A549 (cell line): ENCODE data around the gene C1orf21. TPM values are rescaled to one million over a fixed set of nuclear protein-coding genes. Genes with fewer than 3 reads are reported as not detected.

ENCODE experiments used
- ATAC-seq, 2 experiments: fragments of 200-7000 bp in 1 of 2; fragments of >200 bp in 1 of 2; cut with Nextera tagmentation in 1 of 2; cut with Tn5 transposase in 1 of 2; 3 replicates each; pipeline versions ENCODE4 v1.8.0 to v1.9.1; 2018 to 2020; ENCODE audit warnings: mild to moderate bottlenecking in 1 of 2, moderate library complexity in 1 of 2
- CTCF ChIA-PET: fragments of 300-600 bp; sonication (Branson Sonifier 250); formaldehyde crosslinking; extraction: SDS; loops from one replicate; lab custom pipeline; 2021; ENCODE audit warnings: antibody characterized with exemption, inconsistent platforms; lab: Yijun Ruan, JAX
- POLR2A ChIA-PET: fragments of 350-600 bp; formaldehyde crosslinking; extraction: SDS; loops from one replicate; lab custom pipeline; 2021; ENCODE audit warnings: antibody characterized with exemption, inconsistent platforms; lab: Yijun Ruan, JAX
- DNase-seq, 2 experiments: peaks; one replicate each; pipeline versions ENCODE4 v3.0.0 to v3.0.0-alpha.2; 2011 to 2016; ENCODE audit warnings: low read depth in 1 of 2, low spot score in 1 of 2
- FAIRE-seq: peaks from 2 replicates; lab custom pipeline; 2011; peaks lifted over from hg19 to GRCh38; lab: Jason Lieb, UNC
- H3K27ac ChIP-seq, 2 experiments: fragments of >200 bp; sonication (Bioruptor Twin); formaldehyde crosslinking; 3 replicates each; pipeline ENCODE4 v1.5.1; 2016 to 2017
- H3K4me1 ChIP-seq: fragments of >200 bp; sonication (Bioruptor Twin); formaldehyde crosslinking; 3 replicates; pipeline ENCODE4 v1.6.1; 2016
- H3K4me2 ChIP-seq: fragments of >200 bp; sonication (Bioruptor Twin); formaldehyde crosslinking; 3 replicates; pipeline ENCODE4 v1.6.1; 2016
- H3K4me3 ChIP-seq: fragments of >200 bp; sonication (Bioruptor Twin); formaldehyde crosslinking; 3 replicates; pipeline ENCODE4 v1.5.1; 2016
- H3K9me3 ChIP-seq: fragments of >200 bp; sonication (Bioruptor Twin); formaldehyde crosslinking; 3 replicates; pipeline ENCODE4 v1.6.1; 2016
- CBX8 ChIP-seq: fragments of 200-600 bp; sonication (generic); IDR thresholded peaks from 2 replicates; pipeline ENCODE4 v1.6.1; 2016
- CEBPB ChIP-seq, 2 experiments: fragments of >200 bp in 1 of 2; sonication (Bioruptor Twin) in 1 of 2; formaldehyde crosslinking in 1 of 2; IDR thresholded peaks; 2 replicates each; pipeline ENCODE4 v1.6.1; 2012 to 2016
- CHD2 ChIP-seq: fragments of 150-350 bp; IDR thresholded peaks from 2 replicates; pipeline ENCODE4 v1.6.1; 2014; ENCODE audit warnings: low read length; ENCODE audit not compliant: partially characterized antibody
- EHF ChIP-seq: fragments of 250-450 bp; sonication (Bioruptor Pico); IDR thresholded peaks from 2 replicates; pipeline ENCODE4 v1.5.0; 2020; ENCODE audit warnings: mild to moderate bottlenecking
- FOSL2 ChIP-seq, 2 experiments: fragments of 450-650 bp in 1 of 2; fragments of >200 bp in 1 of 2; sonication (Bioruptor Twin) in 1 of 2; formaldehyde crosslinking; IDR thresholded peaks; 2 replicates each; pipeline versions ENCODE4 v1.5.0 to v1.6.1; 2016 to 2020; ENCODE audit warnings: mild to moderate bottlenecking in 1 of 2, moderate library complexity in 1 of 2
- FOXS1 ChIP-seq: fragments of 250-450 bp; sonication (Bioruptor Pico); IDR thresholded peaks from 2 replicates; pipeline ENCODE4 v1.5.0; 2020; ENCODE audit warnings: mild to moderate bottlenecking, moderate library complexity
- HDAC2 ChIP-seq: fragments of 200-600 bp; sonication (generic); IDR thresholded peaks from 2 replicates; pipeline ENCODE4 v1.6.1; 2016
- HOXB13 ChIP-seq: fragments of 250-450 bp; sonication (Bioruptor Pico); IDR thresholded peaks from 2 replicates; pipeline ENCODE4 v1.5.0; 2020; ENCODE audit warnings: low read depth, mild to moderate bottlenecking, moderate library complexity
- HOXB5 ChIP-seq: fragments of 250-450 bp; sonication (Bioruptor Pico); IDR thresholded peaks from 2 replicates; pipeline ENCODE4 v1.5.0; 2020; ENCODE audit warnings: mild to moderate bottlenecking, moderate library complexity
- JUN ChIP-seq, 2 experiments: fragments of >200 bp; sonication (Bioruptor Twin); formaldehyde crosslinking; IDR thresholded peaks; 2 replicates in 1 of 2; 3 replicates in 1 of 2; pipeline ENCODE4 v1.6.1; 2016 to 2017
- KDM1A ChIP-seq: fragments of 200-600 bp; sonication (generic); IDR thresholded peaks from 2 replicates; pipeline ENCODE4 v1.6.1; 2016; ENCODE audit warnings: low read depth, mild to moderate bottlenecking
- KDM5A ChIP-seq: fragments of 200-600 bp; sonication (generic); IDR thresholded peaks from 2 replicates; pipeline ENCODE4 v1.6.1; 2016; ENCODE audit warnings: antibody characterized with exemption, mild to moderate bottlenecking
- MAFK ChIP-seq: fragments of 450-650 bp; IDR thresholded peaks from 2 replicates; pipeline ENCODE4 v1.6.1; 2014; ENCODE audit not compliant: partially characterized antibody
- MAZ ChIP-seq: fragments of 150-350 bp; IDR thresholded peaks from 2 replicates; pipeline ENCODE4 v1.6.1; 2014; ENCODE audit warnings: antibody characterized with exemption, low read depth, low read length, borderline replicate concordance
- MYC ChIP-seq: IDR thresholded peaks from 2 replicates; pipeline ENCODE4 v1.6.1; 2012; ENCODE audit warnings: mild to moderate bottlenecking, inconsistent platforms, low read length, improper control_type of control experiment, borderline replicate concordance
- PHF8 ChIP-seq: fragments of 200-600 bp; sonication (generic); IDR thresholded peaks from 2 replicates; pipeline ENCODE4 v1.6.1; 2016; ENCODE audit warnings: low read depth, mild to moderate bottlenecking, antibody characterized with exemption, moderate library complexity, borderline replicate concordance
- POLR2AphosphoS2 ChIP-seq: conservative IDR thresholded peaks from 2 replicates; pipeline ENCODE4 v1.6.1; 2012; ENCODE audit warnings: low read length, improper control_type of control experiment, inconsistent platforms
- ZC3H11A ChIP-seq: fragments of 450-650 bp; IDR thresholded peaks from 2 replicates; pipeline ENCODE4 v1.6.1; 2014; ENCODE audit warnings: antibody characterized with exemption, mild to moderate bottlenecking
- ZNF302 ChIP-seq: fragments of 250-450 bp; sonication (Bioruptor Pico); IDR thresholded peaks from 2 replicates; pipeline ENCODE4 v1.9.0; 2021; ENCODE audit warnings: inconsistent platforms, mild to moderate bottlenecking, moderate library complexity
- ZSCAN20 ChIP-seq: fragments of 250-450 bp; sonication (Bioruptor Pico); IDR thresholded peaks from 2 replicates; pipeline ENCODE4 v1.8.0; 2022; ENCODE audit warnings: mild to moderate bottlenecking, moderate library complexity
- WGBS: methylation state at CpG from one replicate; pipeline ENCODE4 v1.1.6; 2017; ENCODE audit errors: missing lambda C conversion rate; 5-methylcytosine and 5-hydroxymethylcytosine counted together
- polyA plus RNA-seq, 4 experiments: library from polyadenylated mRNA; depleted of rRNA in 3 of 4; stranded (reverse); fragments of >200 nt; fragmentation: RNase III in 1 of 4; extraction: RNeasy Plus Mini Kit Qiagen cat#74134 plus additional on column Dnase treatment in 1 of 4; gene quantifications; 2 replicates in 3 of 4; 3 replicates in 1 of 4; pipeline ENCODE4 v1.2.3, GENCODE V29; 2011 to 2017
- TF ChIP-seq, protein P1 (sequence below): IDR thresholded peaks from 2 replicates; pipeline ENCODE4 v1.6.1; 2012
- TF ChIP-seq, protein P2 (sequence below): fragments of 250-450 bp; sonication (Bioruptor Pico); IDR thresholded peaks from 2 replicates; pipeline ENCODE4 v1.5.0; 2021; ENCODE audit warnings: mild to moderate bottlenecking, moderate library complexity, borderline replicate concordance
- TF ChIP-seq, protein P3 (sequence below): fragments of 150-350 bp; IDR thresholded peaks from 2 replicates; pipeline ENCODE4 v1.6.1; 2014; ENCODE audit warnings: low read depth, mild to moderate bottlenecking, low read length

The C1orf21 gene
- polyA plus RNA-seq, 2 of the 4 experiments (the other 2 are of a cell fraction): 11.4 to 11.6 TPM

DNA sequence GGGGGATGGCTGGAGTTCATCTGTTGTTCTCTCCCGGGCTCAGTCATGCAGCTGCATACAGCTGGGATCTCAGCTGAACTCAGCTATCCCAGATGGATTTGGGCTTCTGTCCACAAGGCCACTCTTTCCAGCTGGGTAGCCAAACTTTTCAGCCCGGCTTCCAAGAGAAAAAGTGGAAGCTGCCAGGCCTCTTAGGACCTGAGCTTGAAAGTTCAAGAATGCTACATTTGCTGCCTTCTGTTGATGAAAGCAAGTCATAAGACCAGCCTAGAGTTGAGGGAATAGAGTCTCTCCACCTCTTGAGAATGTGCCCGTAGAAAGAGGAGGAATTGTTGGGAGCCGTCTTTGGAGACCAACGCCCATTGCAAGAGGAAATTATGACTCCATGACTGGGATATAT is 95.3 kb downstream of the C1orf21 start:
- ATAC-seq (no peak), FAIRE-seq (no peak), DNase-seq (no peak)
- Histone ChIP-seq H3K4me3 (no peak overlapping the region), H3K27ac (no peak overlapping the region), H3K4me1 (peaks cover 22% of the 10 kb centered on the region; the same call in 1 of the 3 replicates), H3K4me2 (no peak overlapping the region), H3K9me3 (0 out of 3 replicates have a peak, but pooled peaks cover 4% of the 10 kb centered on the region)
- WGBS: 73% methylated on average over 5 of the region's 5 CpGs
- CTCF ChIA-PET: interaction anchor here (0.6 to 0.7 kb wide), 2 partner anchors 181 to 527 kb away, joined by 3 read pairs; no protein-coding TSS in a partner anchor
- POLR2A ChIA-PET: no interaction called here
- TF ChIP-seq ZNF302 (no peak), CBX8 (no peak), ZSCAN20 (CRISPR knock-in tag) (no peak), CEBPB (IDR thresholded peaks at IDR 0.05) (no peak), HDAC2 (no peak), KDM5A (no peak), EHF (no peak), POLR2AphosphoS2 (no peak), ZC3H11A (no peak), CHD2 (no peak), PHF8 (no peak)
- TF ChIP-seq, protein P1, sequence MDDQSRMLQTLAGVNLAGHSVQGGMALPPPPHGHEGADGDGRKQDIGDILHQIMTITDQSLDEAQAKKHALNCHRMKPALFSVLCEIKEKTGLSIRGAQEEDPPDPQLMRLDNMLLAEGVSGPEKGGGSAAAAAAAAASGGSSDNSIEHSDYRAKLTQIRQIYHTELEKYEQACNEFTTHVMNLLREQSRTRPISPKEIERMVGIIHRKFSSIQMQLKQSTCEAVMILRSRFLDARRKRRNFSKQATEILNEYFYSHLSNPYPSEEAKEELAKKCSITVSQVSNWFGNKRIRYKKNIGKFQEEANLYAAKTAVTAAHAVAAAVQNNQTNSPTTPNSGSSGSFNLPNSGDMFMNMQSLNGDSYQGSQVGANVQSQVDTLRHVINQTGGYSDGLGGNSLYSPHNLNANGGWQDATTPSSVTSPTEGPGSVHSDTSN: no peak

DNA sequence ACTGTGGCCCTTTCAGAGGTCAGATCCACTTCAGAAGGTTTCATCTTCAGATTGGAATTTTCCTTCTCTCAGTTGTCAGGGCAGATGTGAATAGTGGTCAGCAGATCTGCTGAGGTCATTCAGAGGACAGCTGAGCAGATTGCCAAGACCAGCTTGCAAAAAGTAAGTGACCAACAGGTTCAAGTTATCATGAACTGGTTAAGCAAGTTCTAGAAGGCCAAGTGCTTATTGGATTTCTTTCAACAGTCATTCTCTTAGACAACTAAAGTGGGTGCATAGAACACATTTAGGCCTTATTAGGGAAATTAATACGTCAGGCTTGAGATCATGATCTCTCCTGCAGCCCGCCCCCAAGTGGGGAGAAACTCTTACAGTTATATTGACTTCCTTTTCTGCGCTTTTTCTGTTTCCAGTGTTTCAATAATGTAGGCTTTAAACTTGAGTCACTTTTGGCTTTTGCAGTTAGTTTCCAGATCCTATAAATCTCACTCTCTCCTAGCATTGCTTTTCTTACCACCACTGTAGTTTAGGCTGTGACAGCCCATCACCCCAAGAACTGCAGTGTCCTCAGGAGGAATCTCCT is 96.4 kb downstream of the C1orf21 start:
- H3K4me1 ChIP-seq: peaks cover 22% of the 10 kb centered on the region; the same call in 1 of the 3 replicates
- TF ChIP-seq JUN (IDR thresholded peaks at IDR 0.05): no peak
- TF ChIP-seq FOSL2 (IDR thresholded peaks at IDR 0.05): no peak
- no peak for TF ChIP-seq FOSL2 (CRISPR knock-in tag; IDR thresholded peaks at IDR 0.05)
- no peak for TF ChIP-seq HOXB5 (CRISPR knock-in tag)
- TF ChIP-seq HOXB13: no peak
- no peak for TF ChIP-seq MAZ
- TF ChIP-seq PHF8: no peak
- TF ChIP-seq, protein P2, sequence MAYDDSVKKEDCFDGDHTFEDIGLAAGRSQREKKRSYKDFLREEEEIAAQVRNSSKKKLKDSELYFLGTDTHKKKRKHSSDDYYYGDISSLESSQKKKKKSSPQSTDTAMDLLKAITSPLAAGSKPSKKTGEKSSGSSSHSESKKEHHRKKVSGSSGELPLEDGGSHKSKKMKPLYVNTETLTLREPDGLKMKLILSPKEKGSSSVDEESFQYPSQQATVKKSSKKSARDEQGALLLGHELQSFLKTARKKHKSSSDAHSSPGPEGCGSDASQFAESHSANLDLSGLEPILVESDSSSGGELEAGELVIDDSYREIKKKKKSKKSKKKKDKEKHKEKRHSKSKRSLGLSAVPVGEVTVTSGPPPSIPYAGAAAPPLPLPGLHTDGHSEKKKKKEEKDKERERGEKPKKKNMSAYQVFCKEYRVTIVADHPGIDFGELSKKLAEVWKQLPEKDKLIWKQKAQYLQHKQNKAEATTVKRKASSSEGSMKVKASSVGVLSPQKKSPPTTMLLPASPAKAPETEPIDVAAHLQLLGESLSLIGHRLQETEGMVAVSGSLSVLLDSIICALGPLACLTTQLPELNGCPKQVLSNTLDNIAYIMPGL (CRISPR knock-in tag): no peak
- no peak for TF ChIP-seq HDAC2
- no peak for TF ChIP-seq MYC
- TF ChIP-seq ZNF302: no peak
- no peak for TF ChIP-seq MAFK
- TF ChIP-seq, protein P3, sequence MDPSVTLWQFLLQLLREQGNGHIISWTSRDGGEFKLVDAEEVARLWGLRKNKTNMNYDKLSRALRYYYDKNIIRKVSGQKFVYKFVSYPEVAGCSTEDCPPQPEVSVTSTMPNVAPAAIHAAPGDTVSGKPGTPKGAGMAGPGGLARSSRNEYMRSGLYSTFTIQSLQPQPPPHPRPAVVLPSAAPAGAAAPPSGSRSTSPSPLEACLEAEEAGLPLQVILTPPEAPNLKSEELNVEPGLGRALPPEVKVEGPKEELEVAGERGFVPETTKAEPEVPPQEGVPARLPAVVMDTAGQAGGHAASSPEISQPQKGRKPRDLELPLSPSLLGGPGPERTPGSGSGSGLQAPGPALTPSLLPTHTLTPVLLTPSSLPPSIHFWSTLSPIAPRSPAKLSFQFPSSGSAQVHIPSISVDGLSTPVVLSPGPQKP: no peak
- TF ChIP-seq FOXS1 (CRISPR knock-in tag): no peak
- no peak for TF ChIP-seq KDM1A
- TF ChIP-seq, all 56 proteins: peak for 0
- FAIRE-seq (no peak), ATAC-seq (no peak), DNase-seq (no peak)
- Histone ChIP-seq H3K27ac (no peak overlapping the region), H3K4me2 (no peak overlapping the region), H3K9me3 (0 out of 3 replicates have a peak, but pooled peaks cover 2% of the 10 kb centered on the region), H3K4me3 (no peak overlapping the region)
- CTCF ChIA-PET: interaction anchor here (0.6 to 0.7 kb wide), 2 partner anchors 180 to 230 kb away, joined by 3 read pairs; no protein-coding TSS in a partner anchor
- POLR2A ChIA-PET: no interaction called here
- 78% methylated on average over 3 of the region's 3 CpGs for WGBS
